ENCODE data around the gene RBSN. TPM values are rescaled to one million over a fixed set of nuclear protein-coding genes. Genes with fewer than 3 reads are reported as not detected.

Gene RBSN
- total RNA-seq, 4 donors from 2014 or later = 25.8 to 48.4 (median 30.8) TPM

- TF ChIP-seq EP300 (IDR thresholded peaks at IDR 0.05) (no peak), POLR2A (IDR thresholded peaks at IDR 0.05) (no peak), POLR2AphosphoS5 (IDR thresholded peaks at IDR 0.05) (no peak), CTCF (IDR thresholded peaks at IDR 0.05) (no peak)
- no peaks in the 10 kb centered on the region for H3K9me3 ChIP-seq
- H3K4me3 ChIP-seq = no peak overlapping the region
- no peaks in the 10 kb centered on the region for H3K4me1 ChIP-seq
- H3K27ac ChIP-seq = no peak overlapping the region
- 90% methylated on average over 8 of the region's 8 CpGs for WGBS
- no peak for DNase-seq (ENCODE audit: low spot score in 2 of 2)
- H3K27me3 ChIP-seq = no peaks in the 10 kb centered on the region
- H3K36me3 ChIP-seq = peaks cover 64% of the 10 kb centered on the region
Observed at GRCh38 chr3:15055019-15055557, 43.9 kb downstream of the RBSN start.

- peaks cover 64% of the 10 kb centered on the region for H3K36me3 ChIP-seq
- H3K27ac ChIP-seq = no peak overlapping the region
- no peak for TF ChIP-seq POLR2AphosphoS5 (IDR thresholded peaks at IDR 0.05)
- TF ChIP-seq EP300 (IDR thresholded peaks at IDR 0.05) = no peak
- no peak for TF ChIP-seq POLR2A (IDR thresholded peaks at IDR 0.05)
- TF ChIP-seq CTCF (IDR thresholded peaks at IDR 0.05) = no peak
- no peaks in the 10 kb centered on the region for H3K9me3 ChIP-seq
- H3K27me3 ChIP-seq = no peaks in the 10 kb centered on the region
- 98% methylated on average over 4 of the region's 4 CpGs for WGBS
- DNase-seq (ENCODE audit: low spot score in 2 of 2) = no peak
- H3K4me3 ChIP-seq = no peak overlapping the region
- no peaks in the 10 kb centered on the region for H3K4me1 ChIP-seq
Observed at GRCh38 chr3:15053541-15053940, 45.4 kb downstream of the RBSN start.

- H3K4me1 ChIP-seq = no peaks in the 10 kb centered on the region
- H3K27me3 ChIP-seq = no peaks in the 10 kb centered on the region
- no peaks in the 10 kb centered on the region for H3K9me3 ChIP-seq
- DNase-seq (ENCODE audit: low spot score in 2 of 2) = no peak
- 91% methylated on average over 14 of the region's 14 CpGs for WGBS
- H3K36me3 ChIP-seq = peaks cover 64% of the 10 kb centered on the region
- TF ChIP-seq EP300 (IDR thresholded peaks at IDR 0.05) (no peak), POLR2AphosphoS5 (IDR thresholded peaks at IDR 0.05) (no peak), POLR2A (IDR thresholded peaks at IDR 0.05) (no peak), CTCF (IDR thresholded peaks at IDR 0.05) (no peak)
- H3K27ac ChIP-seq = no peak overlapping the region
- no peak overlapping the region for H3K4me3 ChIP-seq
Observed at GRCh38 chr3:15052335-15053242, 46.4 kb downstream of the RBSN start.

- no peak for DNase-seq (ENCODE audit: low spot score in 2 of 2)
- peaks cover 64% of the 10 kb centered on the region for H3K36me3 ChIP-seq
Observed at GRCh38 chr3:15051531-15051930, 47.4 kb downstream of the RBSN start.

More at GRCh38 chr3:15051531-15051930, 47.4 kb downstream of the RBSN start:
- WGBS = 83% methylated on average over 1 of the region's 1 CpG
- Histone ChIP-seq H3K4me1 (no peaks in the 10 kb centered on the region), H3K9me3 (no peaks in the 10 kb centered on the region), H3K4me3 (no peak overlapping the region), H3K27me3 (no peaks in the 10 kb centered on the region), H3K27ac (no peak overlapping the region)
- TF ChIP-seq CTCF (IDR thresholded peaks at IDR 0.05) (peak in 1 of 2 donors; percentile 50), POLR2A (IDR thresholded peaks at IDR 0.05) (no peak)

Data from suprapubic skin (tissue), 4 donors.